ENCODE data around the gene ZNF423.

The ZNF423 gene

DNA sequence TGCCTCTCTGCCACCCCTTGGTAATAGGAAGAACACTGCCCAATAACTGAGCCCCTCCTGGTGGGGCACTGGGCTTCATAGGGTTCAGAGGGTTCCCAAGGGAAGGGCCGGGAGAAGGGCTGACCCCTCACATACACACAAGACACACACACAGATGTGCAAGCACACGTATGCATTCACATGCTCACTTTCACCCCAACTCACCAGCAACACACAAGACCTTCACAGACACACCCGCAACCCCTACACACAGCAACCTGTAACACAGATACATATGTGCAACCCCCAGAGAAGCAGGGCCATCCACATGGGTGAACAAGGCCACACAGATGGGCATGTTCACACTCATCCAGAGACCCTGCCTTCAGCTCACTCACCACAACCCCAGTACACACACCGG, 225.1 kb downstream of the ZNF423 start:
- no peak for DNase-seq (ENCODE audit: extremely low read depth, low read depth)
- TF ChIP-seq, protein P1, sequence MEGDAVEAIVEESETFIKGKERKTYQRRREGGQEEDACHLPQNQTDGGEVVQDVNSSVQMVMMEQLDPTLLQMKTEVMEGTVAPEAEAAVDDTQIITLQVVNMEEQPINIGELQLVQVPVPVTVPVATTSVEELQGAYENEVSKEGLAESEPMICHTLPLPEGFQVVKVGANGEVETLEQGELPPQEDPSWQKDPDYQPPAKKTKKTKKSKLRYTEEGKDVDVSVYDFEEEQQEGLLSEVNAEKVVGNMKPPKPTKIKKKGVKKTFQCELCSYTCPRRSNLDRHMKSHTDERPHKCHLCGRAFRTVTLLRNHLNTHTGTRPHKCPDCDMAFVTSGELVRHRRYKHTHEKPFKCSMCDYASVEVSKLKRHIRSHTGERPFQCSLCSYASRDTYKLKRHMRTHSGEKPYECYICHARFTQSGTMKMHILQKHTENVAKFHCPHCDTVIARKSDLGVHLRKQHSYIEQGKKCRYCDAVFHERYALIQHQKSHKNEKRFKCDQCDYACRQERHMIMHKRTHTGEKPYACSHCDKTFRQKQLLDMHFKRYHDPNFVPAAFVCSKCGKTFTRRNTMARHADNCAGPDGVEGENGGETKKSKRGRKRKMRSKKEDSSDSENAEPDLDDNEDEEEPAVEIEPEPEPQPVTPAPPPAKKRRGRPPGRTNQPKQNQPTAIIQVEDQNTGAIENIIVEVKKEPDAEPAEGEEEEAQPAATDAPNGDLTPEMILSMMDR (IDR thresholded peaks at IDR 0.05; ENCODE audit: low read depth, low read length): no peak

DNA sequence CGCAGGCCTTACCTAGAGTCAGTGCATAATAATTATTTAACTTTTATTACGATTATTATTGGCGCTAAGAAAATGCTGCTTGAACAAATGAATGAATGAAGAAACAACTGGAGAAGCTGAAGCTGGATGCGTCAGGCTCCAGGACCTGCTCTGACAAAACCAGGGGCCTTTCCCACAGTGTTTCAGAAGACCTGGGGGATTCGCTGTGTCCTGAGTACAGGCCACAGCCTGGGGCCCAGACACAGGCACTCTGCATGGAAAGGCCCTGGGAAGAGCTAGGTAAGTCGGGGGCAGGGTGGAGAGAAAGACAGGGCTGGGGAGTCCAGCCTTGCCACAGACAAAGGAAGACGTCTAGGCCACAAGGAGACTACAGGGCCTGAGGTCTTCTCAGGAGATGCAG, 226.1 kb downstream of the ZNF423 start:
- DNase-seq (ENCODE audit: extremely low read depth, low read depth): no peak
- TF ChIP-seq, protein P1 (IDR thresholded peaks at IDR 0.05; ENCODE audit: low read depth, low read length): no peak

DNA sequence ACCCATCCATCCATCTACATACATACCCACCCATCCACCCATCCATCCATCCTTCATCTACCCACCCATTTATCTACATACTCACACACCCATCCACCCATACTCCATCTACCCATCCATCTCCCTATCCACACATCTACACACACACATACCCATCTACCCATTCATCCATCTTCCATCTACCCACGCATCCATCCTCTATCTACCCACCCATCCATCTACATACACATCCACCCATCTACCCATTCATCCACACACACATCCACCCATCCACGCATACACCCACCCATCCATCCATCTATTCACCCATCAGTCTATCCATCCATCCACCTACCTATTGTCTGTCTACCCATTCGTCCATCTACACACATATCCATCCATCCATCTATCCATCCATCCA, 227.8 kb downstream of the ZNF423 start:
- no peak for DNase-seq (ENCODE audit: extremely low read depth, low read depth)
- TF ChIP-seq, protein P1 (IDR thresholded peaks at IDR 0.05; ENCODE audit: low read depth, low read length): no peak

DNA sequence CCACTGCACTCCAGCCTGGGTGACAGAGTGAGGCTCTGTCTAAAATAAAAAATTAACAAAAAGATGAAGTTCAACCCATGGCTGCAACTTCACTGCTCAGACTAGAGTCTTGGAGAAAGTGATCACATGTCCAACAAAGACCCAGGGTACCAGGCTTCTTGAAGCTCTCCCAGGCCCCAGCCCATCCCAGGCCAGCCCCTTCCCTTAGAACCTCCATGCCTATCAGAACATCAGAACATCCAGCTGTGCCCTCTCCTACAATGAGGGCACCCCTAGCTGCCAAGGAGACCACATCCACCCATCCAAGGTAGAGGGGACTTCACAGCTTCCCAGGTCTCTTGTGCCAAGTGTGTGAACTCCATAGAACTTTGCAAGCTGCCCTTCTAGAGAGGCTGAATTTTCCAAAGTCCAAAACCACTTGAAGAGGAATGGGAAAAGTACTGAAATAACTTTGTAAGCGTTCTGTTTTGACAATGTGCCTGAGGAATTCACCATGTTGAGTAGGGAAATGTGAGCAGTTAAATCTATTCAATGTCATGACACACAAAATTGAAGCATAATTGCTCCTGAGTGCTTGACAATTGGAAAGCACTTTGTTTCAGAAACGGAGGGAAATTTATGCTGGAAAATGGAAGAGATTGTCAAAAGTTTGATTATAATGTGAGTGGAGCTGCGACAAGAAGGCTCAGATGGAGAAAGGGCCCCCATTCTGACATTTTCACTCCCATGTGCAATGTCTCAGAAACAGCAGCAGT, 230.4 kb downstream of the ZNF423 start:
- no peak for DNase-seq (ENCODE audit: extremely low read depth, low read depth)
- TF ChIP-seq, protein P1 (IDR thresholded peaks at IDR 0.05; ENCODE audit: low read depth, low read length): no peak

DNA sequence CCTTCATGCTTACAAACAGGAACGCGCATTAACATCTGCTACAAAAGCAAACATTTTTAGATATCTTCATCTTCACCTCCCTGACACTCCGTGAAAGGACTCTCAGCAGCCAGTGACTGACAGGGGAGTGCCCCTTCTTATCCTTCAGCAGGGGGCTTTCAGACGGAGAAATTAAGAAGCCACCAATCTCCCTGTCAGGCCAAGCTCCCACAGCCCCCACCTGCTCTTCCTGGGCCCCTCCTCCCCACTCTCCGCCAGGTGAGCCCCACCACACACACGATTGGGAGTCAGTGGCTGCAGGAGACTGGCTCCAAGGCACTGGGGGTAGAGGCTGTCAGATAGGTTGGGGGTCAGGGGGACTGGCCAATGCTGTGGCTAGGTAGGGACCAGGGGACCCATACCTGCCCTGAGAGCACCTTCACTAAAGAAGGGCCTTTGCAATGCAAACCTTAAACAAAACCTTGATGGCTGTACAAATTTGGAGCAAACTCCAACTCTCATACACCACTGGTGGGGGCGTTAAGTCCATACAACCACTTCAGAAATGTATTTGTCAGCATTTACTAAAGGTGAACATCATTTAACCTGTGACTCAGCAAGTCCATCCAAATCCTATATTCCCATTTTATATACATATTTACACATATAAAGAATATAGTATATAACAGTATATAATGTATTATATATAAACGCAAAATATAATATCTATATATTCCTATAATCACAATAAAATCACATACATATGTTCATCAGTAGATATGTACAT, 232.2 kb downstream of the ZNF423 start:
- no peak for DNase-seq (ENCODE audit: extremely low read depth, low read depth)
- TF ChIP-seq, protein P1 (IDR thresholded peaks at IDR 0.05; ENCODE audit: low read depth, low read length): no peak

DNA sequence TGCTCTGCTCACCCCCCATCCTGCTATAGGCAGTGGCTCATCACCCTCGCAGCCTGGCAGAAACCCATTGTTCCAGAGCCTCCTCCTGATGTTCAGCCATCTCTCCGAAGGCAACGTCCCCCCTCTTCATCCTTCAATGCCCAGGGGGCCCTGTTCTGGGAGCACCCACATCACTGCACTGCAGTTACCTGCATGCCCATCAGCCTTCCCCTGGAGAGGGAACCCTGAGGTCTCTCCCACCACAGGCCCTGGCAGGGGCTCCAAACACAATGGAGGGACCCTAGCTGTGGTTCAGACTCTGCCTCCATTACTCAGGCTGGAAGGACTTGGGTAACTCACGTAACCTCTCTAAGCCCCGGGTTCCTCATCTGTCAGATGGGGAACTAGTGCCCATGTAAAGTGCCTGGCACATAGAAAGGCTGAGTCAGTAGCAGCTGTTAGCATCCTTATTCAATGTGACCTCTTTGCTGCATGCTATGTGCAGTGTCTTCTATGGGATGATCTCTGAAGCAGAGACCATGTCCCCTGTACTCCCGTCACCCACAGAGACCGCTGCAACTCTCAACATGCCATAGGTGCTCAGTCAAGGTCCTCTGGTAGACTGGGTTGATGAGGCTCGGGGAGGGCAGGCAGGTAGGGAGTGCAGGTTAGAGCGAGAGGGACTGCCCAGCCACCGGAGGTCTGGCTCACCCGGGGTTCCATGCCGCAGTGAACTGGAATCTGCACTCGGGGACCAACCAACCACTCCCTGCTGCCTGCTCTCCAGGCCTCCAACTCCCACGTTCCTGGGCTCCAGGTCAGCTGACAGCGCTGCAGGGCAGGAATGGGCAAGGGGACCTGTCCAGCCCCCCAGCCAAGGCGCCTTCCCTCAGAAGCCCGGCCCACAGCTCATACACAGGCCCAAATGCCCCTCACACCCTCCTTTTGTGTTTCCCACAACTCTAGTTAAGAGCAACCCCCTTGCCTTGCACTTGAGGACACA, 233.2 kb downstream of the ZNF423 start:
- no peak for DNase-seq (ENCODE audit: extremely low read depth, low read depth)
- TF ChIP-seq, protein P1 (IDR thresholded peaks at IDR 0.05; ENCODE audit: low read depth, low read length): no peak

Data from AG09319 (cell line).